Panc1 (cell line): ENCODE measurements around the gene C17orf50.

Experiments
- CTCF ChIP-seq: fragments of 450-650 bp; IDR thresholded peaks from 2 replicates; pipeline ENCODE4 v1.5.1; 2017; ENCODE audit warnings: mild to moderate bottlenecking
- POLR2AphosphoS5 ChIP-seq: IDR thresholded peaks from 2 replicates; pipeline ENCODE4 v1.6.1; 2012; ENCODE audit warnings: mild to moderate bottlenecking, low read depth, low read length, moderate library complexity
- REST ChIP-seq, 2 experiments: IDR thresholded peaks; 2 replicates each; pipeline ENCODE4 v1.6.1; 2011 to 2012; ENCODE audit warnings: low read depth in 2 of 2, control low read depth in 1 of 2, low read length in 1 of 2, mild to moderate bottlenecking in 1 of 2, moderate library complexity in 1 of 2; ENCODE audit not compliant: insufficient read depth in 1 of 2
- SIN3A ChIP-seq: IDR thresholded peaks from 2 replicates; pipeline ENCODE4 v1.6.1; 2012; ENCODE audit warnings: low read depth, mild to moderate bottlenecking, low read length, moderate library complexity, borderline replicate concordance; ENCODE audit not compliant: insufficient read depth
- TCF7L2 ChIP-seq: IDR thresholded peaks from 2 replicates; pipeline ENCODE4 v1.6.1; 2011; ENCODE audit warnings: mild to moderate bottlenecking, low read depth, low read length, inconsistent platforms

- TF ChIP-seq SIN3A (no peak), POLR2AphosphoS5 (no peak), CTCF (no peak), REST (IDR thresholded peaks at IDR 0.05; ENCODE audit: insufficient read depth in 1 of 2, low read depth in 2 of 2, low read length in 1 of 2) (no peak), TCF7L2 (no peak)
Observed at GRCh38 chr17:35801583-35802224, 41.0 kb downstream of the C17orf50 start.
